Measurements from ENCODE around the gene ATP6V0B.

ATP6V0B gene

GRCh38 chr1:43981135-43981491 lies 6.4 kb downstream of the ATP6V0B start:
- TF ChIP-seq CTCF (conservative IDR thresholded peaks at IDR 0.05; ENCODE audit: low read depth, low read length): no peak
- no peak for DNase-seq (ENCODE audit: low read depth)
- H3K4me3 ChIP-seq (ENCODE audit: low read length): no peak overlapping the region

GRCh38 chr1:43981636-43982035 lies 6.9 kb downstream of the ATP6V0B start:
- DNase-seq (ENCODE audit: low read depth): no peak
- no peak for TF ChIP-seq CTCF (conservative IDR thresholded peaks at IDR 0.05; ENCODE audit: low read depth, low read length)
- no peak overlapping the region for H3K4me3 ChIP-seq (ENCODE audit: low read length)

- no peak for TF ChIP-seq CTCF (conservative IDR thresholded peaks at IDR 0.05; ENCODE audit: low read depth, low read length)
- no peak for DNase-seq (ENCODE audit: low read depth)
- H3K4me3 ChIP-seq (ENCODE audit: low read length): no peak overlapping the region
Measured at GRCh38 chr1:43982241-43982640, 7.5 kb downstream of the ATP6V0B start.

- TF ChIP-seq CTCF (conservative IDR thresholded peaks at IDR 0.05; ENCODE audit: low read depth, low read length): no peak
- no peak for DNase-seq (ENCODE audit: low read depth)
- no peak overlapping the region for H3K4me3 ChIP-seq (ENCODE audit: low read length)
Measured at GRCh38 chr1:43982808-43983207, 8.0 kb downstream of the ATP6V0B start.

GRCh38 chr1:43983253-43983899 lies 8.6 kb downstream of the ATP6V0B start:
- no peak for DNase-seq (ENCODE audit: low read depth)
- no peak overlapping the region for H3K4me3 ChIP-seq (ENCODE audit: low read length)
- TF ChIP-seq CTCF (conservative IDR thresholded peaks at IDR 0.05; ENCODE audit: low read depth, low read length): no peak

GRCh38 chr1:43984855-43985254 lies 10.1 kb downstream of the ATP6V0B start:
- no peak overlapping the region for H3K4me3 ChIP-seq (ENCODE audit: low read length)
- TF ChIP-seq CTCF (conservative IDR thresholded peaks at IDR 0.05; ENCODE audit: low read depth, low read length): no peak
- no peak for DNase-seq (ENCODE audit: low read depth)

GRCh38 chr1:43985984-43986595 lies 11.3 kb downstream of the ATP6V0B start:
- DNase-seq (ENCODE audit: low read depth): no peak
- no peak overlapping the region for H3K4me3 ChIP-seq (ENCODE audit: low read length)
- no peak for TF ChIP-seq CTCF (conservative IDR thresholded peaks at IDR 0.05; ENCODE audit: low read depth, low read length)
